ENCODE measurements around the gene TFAM.

The TFAM gene

DNA sequence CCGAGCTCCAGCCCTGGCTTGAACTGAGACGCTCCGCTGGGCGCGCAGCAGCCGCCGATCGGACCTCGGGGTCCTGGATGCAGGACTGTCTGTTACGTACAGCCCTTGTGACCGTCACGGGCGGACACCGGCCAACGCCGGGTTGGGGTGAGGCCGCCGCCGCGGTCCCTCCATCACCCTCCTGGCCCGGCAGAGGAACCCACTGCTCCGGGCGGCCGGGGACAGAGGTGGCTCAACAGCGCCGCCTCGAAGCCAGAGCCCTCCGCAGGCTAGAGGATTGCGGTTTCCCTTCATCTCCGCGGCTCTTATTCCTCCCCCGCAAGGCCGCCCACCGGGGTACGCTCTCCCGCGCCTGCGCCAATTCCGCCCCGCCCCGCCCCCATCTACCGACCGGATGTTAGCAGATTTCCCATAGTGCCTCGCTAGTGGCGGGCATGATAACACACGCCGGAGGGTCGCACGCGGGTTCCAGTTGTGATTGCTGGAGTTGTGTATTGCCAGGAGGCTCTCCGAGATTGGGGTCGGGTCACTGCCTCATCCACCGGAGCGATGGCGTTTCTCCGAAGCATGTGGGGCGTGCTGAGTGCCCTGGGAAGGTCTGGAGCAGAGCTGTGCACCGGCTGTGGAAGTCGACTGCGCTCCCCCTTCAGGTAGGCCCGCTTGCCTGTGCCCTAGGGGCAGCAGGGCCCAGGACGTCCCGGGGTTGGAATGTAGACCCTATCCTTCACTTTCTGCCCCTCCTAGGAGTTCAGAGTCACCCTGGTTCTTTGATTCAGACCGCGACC, at the start of gene TFAM:
TSS of gene TFAM (plus strand) at position 412 of the 785 bp plus-strand sequence. CDS start at position 550, 138 bp downstream.
- peak; percentile 98 for DNase-seq

DNA sequence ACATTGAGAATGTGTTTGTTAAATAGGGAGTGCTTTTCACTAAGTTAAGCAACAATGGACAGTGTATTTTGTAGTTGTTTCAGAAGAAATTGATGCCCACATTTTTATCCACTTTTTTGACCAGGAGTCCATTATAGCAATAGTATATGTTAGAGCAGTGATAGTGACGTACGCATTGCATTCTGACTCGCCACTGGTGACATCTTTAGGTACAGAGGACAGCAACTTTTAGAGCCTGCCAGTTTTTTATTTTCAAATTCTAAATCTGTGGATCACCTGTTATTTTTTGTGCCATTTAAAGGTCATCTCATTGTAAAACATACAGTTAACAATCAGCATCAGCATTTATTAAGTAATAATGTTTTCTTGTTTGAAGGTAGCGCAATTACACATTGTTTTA, 49.0 kb upstream of the TFAM start:
- no peak for DNase-seq

DNA sequence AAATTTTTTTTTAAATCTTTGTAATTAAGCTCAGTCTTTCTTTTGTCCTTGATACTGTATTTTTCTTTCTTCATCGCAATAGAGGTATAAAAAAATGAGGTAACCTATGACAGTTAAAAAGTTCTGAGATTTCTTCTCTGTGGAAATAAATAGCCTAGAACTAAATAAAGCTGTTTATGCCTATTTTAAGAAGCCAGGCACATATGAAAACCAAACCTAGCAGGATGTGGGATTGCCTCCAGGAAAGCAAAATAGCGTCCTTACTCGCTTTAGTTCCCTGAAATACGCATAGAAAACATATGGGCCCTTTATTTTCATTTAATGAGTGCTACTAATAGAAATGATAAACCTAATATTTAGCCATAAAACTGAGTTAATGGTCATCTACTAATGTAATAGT, 43.8 kb upstream of the TFAM start:
- DNase-seq = no peak

DNA sequence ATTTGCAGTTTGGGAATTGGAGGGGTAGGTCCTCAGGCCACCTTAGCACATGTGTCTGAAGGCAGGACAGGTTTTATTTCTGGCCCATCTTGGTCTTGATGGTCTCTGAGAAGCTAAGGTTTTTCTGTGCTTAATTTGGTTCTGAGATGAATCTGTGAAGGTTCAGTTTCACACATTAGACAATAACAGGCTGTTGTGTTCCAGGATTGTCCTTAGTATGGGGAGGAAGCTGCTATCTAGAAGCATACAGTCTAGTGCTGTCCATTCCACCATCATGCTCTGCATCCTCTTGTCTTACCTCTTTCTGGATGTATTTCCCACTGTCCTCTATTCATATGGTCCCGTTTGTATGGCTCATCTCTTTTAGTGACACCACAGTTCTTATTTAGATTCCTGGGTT, 43.3 kb upstream of the TFAM start:
- no peak for DNase-seq

DNA sequence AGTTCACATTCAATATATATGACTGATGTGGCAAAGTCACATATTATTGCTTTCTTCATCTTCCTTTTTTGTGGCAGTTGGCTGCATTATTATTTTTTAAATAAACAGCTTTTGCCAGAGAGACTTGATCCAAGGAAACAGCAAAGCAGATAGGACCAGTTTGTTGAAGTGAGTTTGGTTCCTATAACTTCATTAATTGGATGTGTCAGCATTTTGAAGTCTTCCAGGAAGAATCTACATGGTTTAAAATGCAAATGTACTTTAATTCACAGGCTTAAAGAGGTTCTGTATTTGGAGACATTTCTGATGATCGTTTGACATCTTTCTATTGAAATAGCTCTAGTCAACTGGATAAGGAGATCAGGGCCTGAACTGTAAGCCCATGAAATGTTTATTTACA, 37.2 kb upstream of the TFAM start:
- no peak for DNase-seq

DNA sequence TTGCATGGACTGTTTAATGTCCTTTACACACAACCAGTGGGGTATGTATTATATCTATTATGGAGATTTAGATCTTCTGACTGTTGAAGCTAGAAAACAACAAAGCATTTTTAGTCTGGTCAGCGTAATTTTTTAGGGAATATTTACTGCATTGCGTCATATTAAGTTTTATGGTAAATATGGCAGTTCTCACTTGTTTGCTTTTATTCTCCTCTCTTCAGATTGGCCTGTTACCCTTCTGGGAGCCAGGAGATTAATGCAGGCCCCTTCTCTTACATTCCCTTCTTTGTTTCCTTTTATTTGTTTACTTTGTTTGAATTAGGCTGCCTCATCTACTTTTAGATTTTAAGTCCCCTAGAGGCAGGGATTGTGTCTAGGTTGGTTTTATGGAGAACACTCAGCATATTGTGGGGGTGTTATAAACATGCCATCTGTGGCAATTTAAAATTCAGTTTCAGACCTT, 36.6 kb upstream of the TFAM start:
- DNase-seq = no peak

DNA sequence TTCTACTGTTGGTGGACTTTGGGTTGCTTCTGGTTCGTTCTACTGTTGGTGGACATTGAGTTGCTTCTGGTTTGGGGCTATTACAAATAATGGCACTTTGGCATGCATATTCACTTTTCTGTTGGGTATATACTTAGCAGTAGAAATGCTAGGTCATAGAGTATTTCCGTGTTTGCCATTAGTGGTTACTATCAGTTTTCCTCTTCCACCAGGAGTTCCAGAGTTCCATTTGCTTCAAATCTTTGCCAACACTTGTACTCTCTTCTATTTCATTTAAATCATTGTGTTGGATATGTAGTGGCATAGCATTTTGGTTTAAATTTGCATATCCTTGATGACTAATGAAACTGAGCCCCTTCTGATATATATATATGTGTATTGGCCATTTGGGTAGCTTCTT, 35.2 kb upstream of the TFAM start:
- DNase-seq = no peak

DNA sequence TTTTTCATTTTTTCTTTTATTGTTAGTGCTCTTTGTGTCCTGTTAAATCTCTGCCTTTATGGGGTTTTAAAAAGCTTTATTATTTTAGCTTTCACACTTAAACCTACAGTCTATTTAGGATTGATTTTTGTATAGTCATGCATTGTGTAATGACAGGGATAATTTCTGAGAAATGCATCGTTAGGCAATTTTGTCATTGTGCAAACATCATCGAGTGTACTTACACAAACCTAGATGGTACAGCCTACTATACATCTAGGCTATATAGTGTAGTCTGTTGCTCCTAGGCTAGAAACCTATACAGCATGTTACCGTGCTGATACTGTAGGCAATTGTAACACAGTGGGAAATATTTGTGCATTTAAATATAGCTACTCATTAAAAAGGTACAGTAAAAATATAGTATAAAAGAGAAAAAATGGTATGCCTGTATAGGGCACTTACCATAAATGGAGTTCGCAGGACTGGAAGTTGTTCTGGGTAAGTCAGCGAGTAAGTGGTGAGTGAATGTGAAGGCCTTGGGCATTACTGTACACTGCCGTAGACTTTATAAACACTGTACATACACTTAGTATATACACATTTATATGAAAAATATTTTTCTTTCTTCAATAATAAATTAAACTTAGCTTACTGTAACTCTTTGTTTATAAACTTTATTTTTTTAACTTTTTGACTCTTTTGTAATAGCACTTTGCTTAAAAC, 34.4 kb upstream of the TFAM start:
- no peak for DNase-seq

DNA sequence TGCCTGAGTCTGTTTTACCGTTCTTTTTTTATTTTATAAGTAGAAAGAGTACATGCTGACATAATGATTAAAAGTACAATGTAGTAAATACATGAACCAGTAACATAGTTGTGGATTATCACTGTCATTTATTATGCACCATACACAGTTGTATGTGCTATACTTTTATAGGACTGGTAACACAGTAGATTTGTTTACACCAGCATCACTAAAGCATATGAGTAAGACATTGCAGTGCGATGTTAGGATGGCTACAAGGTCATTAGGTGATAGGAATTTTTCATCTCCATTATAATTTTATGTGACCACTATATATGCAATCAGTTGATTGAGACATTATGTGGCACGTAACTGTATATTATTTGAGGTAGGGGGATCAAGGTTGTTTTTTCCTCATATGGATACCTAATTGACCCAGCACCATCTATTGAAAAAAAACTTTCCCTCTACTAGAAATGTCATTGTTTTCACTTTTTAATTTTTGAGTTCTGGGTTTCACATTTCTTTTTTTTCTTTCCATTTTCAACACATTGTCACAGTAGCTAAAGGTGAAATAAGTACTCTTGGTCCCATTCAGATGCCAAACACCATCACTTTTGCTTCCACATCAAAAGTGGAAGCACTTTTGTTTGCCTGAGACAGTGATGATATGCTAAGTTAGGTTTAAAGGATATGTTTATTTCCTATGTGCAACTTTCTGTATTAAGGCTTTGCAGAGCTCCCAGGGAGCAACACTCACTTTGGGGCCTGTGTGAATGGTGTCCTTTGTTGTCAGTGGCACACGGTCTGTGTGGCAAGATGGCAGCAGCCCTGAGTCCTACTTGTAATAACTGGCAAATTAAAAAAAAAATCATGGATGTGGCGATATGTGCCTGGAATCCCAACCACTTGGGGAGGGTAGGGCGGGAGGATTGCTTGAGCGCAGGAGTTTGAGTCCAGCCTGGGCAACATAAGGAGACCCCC, 33.3 kb upstream of the TFAM start:
- no peak for DNase-seq

DNA sequence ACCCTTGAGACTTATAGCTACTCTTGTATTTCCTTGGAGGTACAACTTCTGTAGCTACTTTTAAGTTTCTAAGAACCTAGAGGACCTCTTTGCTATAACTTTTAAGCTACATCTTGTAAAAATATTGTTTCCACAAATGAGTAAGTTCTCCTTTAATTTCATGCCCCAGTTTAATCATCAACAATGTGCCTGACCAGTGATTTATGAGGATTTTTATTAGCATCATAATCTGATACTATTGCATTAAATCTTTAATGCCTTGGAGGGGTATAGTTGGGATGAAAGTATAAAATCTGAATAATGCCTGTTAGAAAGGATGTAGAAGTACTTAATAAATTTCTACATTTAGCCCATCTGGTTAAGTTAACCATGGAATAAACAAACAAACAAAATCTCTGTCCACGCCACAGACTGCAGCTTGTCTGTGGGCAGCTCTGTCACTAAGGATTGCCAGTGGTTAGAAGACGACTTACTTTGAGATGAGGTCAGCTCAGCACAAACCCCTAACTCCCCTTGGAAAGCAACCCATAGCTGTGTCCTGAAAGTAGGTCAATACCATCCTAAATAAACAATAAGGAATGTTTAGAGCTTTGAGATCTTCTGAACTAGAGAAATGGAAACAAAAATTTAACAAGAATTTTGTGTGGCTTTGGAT, 32.1 kb upstream of the TFAM start:
- no peak for DNase-seq

DNA sequence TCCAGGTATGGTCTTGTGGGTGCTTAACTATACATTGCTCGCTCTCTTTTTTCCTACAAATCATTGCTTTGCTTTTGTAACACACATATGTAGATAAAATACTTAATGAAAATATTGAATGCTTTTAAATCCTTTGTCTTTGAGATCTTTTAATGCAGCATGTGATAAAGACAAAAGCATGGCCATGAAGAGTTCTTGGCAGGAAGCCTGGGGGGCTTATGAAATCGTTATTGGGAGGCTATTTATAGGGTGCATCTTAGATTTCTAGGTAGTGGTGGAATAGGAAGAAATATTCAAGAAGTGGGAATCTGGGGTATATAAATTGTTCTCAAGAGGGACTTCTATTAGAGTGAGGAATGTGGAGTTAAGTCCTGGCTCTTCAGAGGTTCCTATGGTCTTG, 28.5 kb upstream of the TFAM start:
- DNase-seq = no peak

DNA sequence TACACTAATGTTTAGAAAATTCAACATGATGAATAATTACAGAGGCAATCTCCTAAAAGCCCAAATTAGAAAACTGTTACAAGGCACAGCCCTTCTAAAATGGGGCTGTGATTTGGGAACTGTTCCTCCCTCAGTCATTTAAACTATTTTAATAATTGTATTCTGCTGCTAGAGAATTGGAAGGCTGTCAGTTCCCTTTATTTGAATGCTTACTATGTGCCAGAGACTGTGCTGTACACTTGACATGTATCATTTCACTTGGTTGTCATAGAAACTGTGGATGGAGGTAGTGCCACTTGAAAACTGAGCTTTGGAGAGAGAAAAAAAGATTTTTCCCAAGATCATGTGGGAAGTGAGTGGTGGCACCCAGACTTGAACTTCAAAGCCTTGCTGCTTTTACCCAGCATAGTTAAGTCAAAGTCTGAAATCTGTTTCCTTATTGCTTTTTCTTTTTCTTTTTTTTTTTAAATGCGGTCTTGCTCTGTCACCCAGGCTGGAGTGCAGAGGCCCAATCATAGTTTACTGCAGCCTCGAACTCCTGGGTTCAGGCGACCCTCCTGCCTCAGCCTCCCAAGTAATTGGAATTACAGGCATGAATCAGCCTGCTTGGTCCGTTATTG, 26.8 kb upstream of the TFAM start:
- DNase-seq = no peak

DNA sequence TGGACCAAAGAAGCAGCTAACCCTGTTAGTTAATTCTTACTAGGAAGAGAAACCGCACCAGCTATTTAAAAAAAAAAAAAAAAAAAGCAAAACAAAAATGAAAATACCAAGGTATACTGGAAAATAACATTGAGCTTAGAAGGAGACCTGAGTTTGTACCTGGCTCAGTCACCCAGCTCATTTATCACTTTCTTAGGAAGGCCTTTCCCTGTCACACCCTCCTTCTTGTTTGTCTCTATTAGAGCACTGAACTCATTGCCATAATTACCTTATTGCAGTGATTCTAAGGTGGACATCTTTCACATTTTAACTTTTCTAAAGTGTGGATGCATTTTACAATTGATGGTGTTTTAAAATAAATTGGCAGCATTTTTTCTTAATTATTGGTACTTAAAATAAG, 26.3 kb upstream of the TFAM start:
- DNase-seq = no peak

DNA sequence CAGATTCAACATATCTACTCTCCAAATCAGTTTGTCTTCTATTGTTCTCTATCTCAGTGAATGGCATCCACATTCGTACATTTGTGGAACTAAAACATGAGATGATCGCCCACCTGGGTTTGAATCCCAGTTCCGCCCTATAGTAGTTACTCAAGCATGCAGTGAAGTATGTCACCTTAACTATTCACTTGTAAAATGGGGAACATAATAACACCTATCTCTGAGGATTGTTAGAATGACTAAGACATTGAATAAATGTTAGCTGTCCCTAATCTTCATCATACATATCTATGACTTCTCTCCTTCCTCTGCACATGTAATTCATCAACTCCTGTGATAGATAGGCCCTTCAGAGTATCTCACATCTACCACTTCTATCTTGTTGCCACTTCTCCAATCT, 25.7 kb upstream of the TFAM start:
- no peak for DNase-seq

DNA sequence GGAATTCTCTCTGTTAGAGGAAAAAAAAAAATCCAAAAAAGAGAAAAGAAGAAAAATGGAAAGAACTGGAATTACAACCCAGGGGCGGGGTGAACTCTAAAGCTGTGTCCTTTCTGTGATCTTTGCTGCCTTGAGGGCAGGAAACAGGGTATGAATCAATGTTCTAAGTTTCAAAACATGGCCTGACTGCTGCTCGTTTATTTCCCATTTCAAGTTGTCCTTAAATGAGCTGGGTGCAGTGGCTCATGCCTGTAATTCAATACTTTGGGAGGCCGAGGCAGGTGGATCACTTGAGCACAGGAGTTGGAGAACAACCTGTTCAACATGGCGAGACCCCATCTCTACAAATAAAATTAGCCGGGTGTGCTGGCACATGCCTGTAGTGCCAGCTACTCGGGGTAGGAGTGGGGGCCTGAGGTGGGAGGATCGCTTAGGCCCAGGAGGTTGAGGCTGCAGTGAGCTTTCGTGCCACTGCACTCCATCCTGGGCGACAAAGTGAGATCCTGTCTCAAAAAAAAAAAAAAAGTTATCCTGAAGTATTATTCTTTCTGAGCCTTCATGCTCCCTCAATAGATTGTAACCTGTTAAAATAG, 24.7 kb upstream of the TFAM start:
- DNase-seq = no peak

DNA sequence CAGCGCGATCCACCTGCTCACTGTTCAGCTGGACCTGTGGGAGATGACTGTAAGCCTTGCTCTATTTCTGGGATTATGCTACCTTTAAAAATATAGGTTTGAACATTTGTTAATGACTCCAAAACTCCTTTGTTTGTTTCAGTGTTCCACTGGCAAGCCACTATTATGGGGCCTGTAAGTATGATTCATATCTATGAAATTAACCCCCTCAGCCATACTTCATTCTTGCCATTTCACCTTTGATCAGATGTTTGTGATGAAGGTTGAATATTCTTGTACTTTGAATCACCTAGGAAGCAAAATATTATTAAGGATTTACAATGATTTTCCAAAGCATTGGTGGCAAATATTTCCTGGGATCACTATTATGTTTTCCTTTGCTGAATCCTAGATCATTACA, 23.9 kb upstream of the TFAM start:
- no peak for DNase-seq

DNA sequence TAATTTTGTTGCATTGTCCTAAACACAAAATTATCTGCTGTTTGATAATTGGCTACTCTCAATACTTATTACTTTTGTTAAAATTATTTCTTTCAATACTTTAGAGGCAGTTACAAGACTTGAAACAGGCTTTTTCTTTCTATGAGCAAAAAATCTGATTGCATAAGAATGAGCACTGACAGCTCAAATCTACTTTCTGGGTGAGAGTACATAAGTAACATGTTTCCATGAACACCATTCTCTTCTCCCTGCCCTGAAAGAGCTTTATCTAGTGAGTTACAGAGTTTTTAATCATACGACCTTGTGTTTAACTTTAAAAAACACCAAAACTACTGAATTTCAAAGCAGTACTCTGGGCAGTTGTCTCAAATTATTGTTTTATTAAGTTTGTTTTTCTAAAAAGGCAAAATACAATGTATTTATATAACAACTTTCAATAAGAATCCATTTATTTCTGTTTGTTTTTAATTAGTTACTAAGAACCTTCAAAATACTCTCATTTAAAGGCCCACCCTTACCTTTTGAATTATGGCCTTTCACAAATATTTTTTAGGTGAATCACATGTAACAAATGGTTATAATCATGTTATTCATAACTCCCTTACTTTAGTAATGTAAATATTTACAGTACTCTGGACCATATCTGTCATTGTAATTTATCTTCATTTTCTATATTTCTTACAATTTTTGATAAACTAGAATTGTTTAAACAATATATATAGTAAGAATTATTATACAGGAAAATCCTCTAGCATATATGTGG, 23.0 kb upstream of the TFAM start:
- DNase-seq = no peak

DNA sequence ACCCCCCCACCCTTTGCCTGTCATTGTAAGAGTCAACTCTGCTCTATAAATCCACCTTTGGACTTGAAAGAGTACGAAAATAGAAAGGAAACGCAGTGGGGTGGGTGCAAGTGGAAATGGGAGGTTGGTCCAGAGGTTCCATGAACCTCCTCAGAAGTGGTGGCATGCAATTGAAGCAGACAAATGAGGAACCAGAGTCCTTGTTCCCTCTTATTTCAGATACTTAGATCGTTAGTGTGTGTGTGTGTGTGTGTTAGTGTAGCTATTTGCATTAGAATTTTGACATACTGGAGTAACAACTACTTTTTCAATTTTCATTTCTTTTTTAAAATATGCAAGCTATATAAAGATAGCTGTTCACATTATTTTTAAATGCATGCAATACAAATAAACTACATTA, 18.1 kb upstream of the TFAM start:
- DNase-seq = no peak

DNA sequence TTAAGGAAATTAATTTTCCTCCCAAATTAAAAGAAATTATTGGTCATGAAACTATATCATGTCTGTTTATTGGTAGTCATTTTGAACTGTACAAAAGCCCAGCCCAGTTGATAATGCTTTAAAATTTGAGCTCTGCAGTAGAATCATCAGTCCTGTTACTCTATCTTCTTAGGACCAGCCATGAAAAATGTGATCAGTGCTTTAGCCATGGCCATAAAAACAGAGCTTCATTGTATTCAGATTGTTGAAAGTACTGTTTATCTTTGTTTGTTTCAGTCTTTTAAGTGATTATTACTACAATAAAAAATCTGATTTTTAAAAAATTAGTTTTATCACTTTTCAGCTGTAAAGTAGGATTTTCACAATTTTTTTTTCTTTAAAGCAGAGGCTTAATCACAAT, 13.7 kb upstream of the TFAM start:
- DNase-seq = no peak

DNA sequence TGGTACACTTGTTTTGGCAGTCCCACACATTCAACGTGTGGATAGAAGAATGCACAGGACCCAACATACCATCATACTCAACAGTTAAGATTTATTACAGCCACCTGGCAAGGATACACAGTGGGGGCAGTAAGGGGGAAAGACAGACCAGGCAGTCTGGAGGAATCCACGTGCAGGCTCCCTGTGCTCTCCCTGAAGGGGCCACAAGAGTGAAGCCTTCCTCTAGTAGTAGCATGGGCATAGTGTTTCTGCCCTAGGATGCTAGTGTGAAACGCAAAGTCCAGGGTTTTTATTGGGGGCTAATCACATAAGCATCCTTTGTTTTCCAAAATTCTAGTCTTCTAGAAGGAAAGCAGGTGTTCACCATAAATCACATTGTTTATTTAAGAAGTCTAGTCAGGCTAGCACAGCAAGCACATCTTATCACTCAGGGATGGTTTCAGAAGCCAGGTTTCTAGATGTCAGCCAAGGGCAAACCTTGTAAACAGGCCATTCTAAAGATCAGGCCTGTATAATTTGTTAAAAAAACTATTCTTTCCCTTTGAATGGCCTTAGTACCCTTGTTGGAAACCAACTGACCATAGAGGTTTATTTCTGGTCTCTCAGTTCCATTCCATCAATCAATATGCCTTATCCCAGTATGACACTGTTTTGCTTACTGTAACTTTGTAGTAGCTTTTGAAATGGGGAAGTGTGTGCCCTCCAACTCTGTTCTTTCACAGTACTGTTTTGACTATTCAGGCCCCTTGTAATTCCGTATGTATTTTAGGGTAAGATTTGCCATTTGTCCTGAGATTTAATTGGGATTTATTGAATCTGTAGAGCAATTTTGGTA, 12.4 kb upstream of the TFAM start:
- DNase-seq = no peak
